Measurements from ENCODE around the gene POLL. TPM values are rescaled to one million over a fixed set of nuclear protein-coding genes. Genes with fewer than 3 reads are reported as not detected.
A peak's percentile ranks its signal among the peaks of the same experiment; 100 is the strongest.
"Not testable (repeated sequence)": the region's sequence is repeated elsewhere in the genome, so short reads cannot be mapped to it uniquely, and the experiment has no call there.

POLL gene
- total RNA-seq, 1 experiment from 2014 or later = 32.6 TPM

DNA sequence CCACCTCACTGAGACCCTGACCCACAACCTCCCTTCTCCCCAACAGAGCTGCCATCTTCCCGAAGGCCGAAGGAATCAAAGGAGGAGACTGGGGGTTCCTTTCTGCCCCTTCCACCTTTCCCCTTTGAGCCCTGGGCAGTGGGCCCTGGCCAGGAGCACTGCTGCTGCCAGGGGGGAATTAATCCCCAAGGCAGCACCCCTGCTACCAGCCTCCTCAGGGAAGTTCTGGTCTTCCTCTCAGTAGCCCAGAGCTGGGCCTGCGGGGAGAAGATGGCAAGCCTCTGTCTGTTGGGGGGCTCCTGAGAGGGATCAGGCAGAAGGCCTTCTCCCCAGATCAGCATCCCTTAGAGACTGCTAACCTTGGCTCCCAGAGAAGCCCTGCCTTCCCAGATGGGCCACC, 25.6 kb upstream of the POLL start:
- in situ Hi-C loops (cut with HindIII; ENCODE audit: low pct_unique_long_range_greater_than_20kb, low sequenced_read_pairs) = no loop called here

DNA sequence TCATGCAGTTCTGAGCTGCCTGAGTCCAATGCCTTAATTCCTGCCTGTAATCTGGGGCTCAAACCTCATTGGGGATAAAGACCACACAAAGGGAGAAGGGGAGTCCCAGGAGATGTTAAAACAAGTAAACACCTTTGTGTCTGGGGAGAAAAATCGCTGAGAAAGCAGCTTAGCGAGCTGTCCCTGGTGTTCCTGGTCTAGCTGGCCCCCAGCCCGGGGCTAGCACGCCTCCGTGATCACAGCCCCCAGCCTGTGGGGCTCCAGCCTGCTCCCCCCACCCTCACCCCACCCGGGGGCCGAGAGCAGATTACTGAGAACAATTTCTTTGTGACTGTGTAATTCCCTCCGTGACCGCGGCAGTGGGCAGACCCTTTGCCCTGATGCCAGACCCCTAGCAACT, 24.8 kb upstream of the POLL start:
- in situ Hi-C loops (cut with HindIII; ENCODE audit: low pct_unique_long_range_greater_than_20kb, low sequenced_read_pairs) = no loop called here

More for the DNA sequence above, 25.6 kb upstream of the POLL start:
- no peak for DNase-seq (ENCODE audit: low read depth)

DNA sequence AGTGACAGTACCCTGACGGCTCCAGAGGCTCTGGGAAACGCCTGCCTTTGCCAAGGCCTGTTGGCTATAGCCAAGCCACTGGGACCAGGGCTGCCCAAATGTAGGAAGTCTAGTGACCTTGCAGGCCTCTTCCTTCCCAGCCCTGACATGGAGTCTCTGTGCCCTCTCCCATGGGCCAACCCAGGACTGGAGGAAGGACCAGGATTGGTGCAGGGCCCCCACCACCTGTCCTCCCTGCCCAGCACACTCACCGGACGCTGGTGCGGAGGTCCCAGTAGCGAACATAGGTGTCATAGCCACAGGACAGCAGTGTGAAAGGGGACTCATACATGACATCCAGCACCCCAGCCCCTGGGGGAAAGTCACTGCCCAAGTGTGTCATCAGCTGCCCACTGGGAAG, 24.0 kb upstream of the POLL start:
- no peak for DNase-seq (ENCODE audit: low read depth)
- in situ Hi-C loops (cut with HindIII; ENCODE audit: low pct_unique_long_range_greater_than_20kb, low sequenced_read_pairs) = no loop called here

More for the DNA sequence above, 24.8 kb upstream of the POLL start:
- no peak for DNase-seq (ENCODE audit: low read depth)

DNA sequence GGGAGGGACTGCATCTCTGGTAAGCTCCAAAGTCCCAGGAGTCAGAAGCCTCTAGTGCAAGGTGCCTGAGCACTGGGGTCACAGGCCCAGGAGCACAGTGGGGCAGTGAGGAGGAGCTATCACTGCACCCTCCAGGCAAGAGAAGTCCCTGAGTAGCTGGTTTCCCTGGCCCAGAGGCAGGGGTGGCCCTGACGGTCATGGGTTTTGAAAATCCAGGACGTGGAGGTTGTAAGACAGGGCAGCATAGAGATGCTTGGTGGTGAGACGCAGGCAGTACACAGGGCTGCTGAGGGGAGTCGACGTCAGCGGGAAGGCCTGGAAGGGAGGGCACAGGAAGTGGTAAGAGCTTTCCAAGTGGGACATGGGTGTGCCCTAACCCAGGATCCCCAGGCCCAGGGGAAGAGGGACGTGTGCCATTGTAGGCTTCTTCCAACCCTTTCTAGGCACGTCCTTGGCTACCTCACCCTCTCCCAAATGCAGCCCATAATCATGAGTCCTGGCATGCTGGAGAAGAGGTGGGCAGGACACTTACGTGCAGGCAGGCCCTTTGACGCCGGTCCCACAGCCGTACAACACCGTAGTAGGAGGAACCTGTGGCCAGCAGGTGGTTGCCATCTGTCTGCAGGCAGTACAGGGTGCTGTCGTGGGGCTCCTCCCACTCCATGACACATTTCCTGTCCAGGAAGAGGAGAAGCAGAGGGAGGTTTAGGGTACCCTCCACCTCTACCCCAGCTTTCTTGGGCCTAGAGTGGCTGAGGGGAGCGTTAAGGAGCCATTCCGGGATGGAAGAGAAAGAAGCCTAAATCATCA, 23.2 kb upstream of the POLL start:
- DNase-seq (ENCODE audit: low read depth) = no peak
- in situ Hi-C loops (cut with HindIII; ENCODE audit: low pct_unique_long_range_greater_than_20kb, low sequenced_read_pairs) = no loop called here

DNA sequence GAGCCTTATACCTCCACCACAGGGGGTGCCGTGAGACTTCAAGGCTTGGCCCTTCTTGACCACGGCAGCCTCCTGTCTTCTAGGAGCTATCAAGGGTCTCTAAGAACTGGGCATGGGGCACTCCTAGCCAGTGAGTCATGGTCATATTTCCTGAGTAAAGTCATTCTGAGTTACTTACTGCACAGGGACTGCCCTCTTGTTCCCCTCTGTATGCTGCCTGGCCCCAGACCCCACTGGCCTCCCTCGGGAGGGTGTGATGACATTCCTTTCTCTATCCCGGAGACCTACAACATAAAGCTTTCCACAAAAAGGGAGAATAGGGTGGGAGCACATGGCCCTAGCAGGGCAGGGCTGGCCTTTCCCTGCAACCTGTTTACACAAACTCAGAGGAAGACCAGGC, 21.4 kb upstream of the POLL start:
- in situ Hi-C loops (cut with HindIII; ENCODE audit: low pct_unique_long_range_greater_than_20kb, low sequenced_read_pairs) = no loop called here

DNA sequence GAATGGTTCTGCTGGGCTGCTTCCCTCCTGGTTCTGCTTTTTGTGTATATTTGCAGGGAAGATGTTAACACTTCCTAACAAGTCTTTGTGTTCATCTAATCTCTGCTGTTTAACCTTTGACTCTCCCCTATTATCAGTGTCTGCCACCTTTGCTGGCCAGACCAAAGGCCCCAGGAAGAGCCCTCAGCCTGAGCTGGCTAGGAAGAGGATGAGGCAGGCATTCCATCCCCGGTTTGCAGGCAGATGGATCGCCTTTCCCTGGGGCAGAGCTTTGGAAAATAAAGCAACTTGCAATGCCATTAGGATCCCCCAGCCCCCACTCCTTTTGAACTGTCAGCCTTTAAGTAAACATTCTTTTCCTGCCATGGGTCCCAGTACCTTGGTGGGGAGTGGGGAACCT, 19.1 kb upstream of the POLL start:
- in situ Hi-C loops (cut with HindIII; ENCODE audit: low pct_unique_long_range_greater_than_20kb, low sequenced_read_pairs) = no loop called here
- no peak for DNase-seq (ENCODE audit: low read depth)

More for the DNA sequence above, 21.4 kb upstream of the POLL start:
- DNase-seq (ENCODE audit: low read depth) = no peak

DNA sequence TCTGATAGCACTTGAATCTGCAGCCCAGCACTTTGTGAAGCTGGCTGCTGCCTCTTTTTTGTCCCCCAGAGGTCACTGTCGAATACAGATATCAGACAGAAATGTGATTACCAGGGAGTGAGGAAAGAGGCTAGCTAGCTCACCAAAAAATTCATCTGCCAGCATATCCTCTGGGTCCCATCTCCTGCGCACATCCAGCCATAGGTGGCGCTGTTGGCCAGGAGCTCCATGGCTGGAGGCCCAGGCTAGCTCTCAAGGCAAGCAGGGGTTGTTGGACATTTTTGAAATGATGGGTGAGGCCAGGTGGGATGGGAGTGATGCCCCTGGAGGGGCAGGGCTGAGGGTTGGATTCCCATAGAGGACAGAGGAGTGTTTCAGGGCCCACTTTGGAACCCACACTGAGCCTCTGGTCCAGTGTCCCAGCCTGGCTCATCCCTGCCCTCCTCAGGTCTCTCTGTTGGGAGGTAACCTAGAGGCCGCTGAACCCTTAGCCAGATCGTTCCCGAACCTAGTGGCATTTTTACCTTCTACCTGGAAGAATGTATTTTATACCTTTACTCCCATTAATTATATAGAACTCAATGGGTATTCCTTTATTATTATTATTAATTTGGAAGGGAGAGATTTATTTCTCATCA, 14.8 kb upstream of the POLL start:
- in situ Hi-C loops (cut with HindIII; ENCODE audit: low pct_unique_long_range_greater_than_20kb, low sequenced_read_pairs) = no loop called here
- peak; percentile 50 for DNase-seq (ENCODE audit: low read depth)

DNA sequence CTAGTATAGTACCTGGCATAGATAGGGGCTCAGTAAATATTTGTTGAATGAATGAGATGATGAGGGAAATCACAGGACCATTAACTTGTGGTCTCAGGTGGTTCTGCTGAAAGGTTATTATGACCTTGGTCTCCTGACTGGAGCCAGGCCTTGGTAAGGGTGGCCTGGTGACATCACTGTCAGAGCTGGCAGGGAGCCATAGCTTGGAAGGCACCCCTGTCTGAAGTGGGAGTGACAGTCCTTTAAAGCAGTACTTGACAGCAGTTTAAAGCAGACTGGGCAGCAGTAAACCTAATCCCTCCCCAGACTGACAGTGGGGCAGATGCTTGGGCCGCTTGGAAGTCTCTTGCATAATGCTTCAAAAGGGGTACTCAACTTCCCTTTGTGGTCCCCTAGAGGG, 13.5 kb upstream of the POLL start:
- DNase-seq (ENCODE audit: low read depth) = no peak
- in situ Hi-C loops (cut with HindIII; ENCODE audit: low pct_unique_long_range_greater_than_20kb, low sequenced_read_pairs) = no loop called here

DNA sequence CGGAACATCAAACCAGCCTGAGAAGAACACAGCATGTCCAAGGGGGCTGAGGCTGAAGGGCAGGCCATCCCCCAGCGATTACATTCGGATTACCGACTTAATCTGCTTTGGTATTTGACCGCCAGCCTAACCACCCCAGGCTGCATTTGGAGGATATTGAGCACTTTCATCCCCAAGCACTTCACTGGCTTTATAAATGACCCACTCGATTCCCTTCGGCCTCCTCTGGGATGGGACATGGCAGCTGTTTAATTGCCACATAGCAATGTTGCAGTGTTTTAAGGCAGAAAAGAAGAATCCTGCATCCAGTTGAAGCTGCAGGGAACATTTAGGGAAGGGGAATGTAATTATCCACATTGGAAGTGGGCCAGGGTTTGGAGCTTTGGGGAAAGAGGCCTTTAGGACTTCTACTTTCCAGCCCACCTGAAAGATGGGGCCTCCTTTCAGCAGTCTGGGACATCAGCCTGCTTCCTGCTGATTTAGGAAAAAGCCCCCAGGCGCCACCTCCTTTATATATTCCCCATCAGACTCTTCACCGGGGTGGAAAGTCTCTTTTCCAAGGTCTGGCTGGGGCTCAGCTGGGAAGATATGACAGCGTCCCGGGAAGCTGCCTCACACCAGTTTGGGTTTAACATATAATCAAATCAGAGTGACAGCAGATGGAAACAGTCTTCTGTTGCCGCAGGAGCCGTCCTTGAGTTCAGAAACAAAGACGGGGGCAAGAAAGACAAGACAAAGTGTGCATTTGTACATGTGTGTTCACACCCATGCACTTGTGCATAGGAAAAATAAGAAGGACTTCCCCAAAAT, 9.2 kb upstream of the POLL start:
- in situ Hi-C loops (cut with HindIII; ENCODE audit: low pct_unique_long_range_greater_than_20kb, low sequenced_read_pairs) = no loop called here
- DNase-seq (ENCODE audit: low read depth) = no peak

DNA sequence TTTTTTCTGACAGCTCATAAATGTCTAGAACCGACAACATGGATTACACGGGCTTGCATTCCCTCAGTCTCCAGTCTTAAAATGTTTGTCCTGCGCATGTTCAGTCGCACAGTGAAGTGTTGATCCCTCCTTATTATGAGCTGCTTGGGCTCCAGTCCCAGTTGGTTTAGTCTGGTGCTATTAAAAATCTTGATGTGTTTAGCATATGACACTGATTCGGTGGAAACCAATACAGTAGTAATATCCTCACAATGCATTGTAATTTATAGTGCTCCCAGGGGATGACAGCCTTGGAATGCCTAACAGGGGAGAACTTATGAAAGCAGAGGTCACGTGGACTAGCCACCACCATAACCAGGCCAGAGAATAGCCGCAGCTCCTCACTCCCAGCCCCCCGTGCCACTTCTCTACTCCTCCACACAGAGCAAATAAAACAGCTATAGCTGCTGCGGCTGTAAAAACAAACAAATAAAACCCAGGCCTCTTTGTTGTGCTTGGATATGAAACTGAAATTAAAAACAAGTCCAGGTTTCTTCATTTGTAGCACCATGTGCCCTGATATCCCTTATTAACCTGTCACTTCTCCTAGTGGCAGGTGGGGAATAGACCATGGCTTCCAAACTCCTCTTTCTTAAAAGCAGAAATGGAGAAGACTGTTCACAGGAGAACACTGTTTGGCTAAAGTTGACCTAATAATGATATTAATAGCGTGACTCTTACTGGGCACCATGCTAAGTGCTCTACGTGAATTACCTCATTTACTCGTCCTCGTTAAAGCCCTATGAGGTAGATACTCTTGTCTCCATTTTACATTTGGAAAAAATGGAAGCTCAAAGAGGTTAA, 7.8 kb upstream of the POLL start:
- DNase-seq (ENCODE audit: low read depth) = no peak
- in situ Hi-C loops (cut with HindIII; ENCODE audit: low pct_unique_long_range_greater_than_20kb, low sequenced_read_pairs) = no loop called here

DNA sequence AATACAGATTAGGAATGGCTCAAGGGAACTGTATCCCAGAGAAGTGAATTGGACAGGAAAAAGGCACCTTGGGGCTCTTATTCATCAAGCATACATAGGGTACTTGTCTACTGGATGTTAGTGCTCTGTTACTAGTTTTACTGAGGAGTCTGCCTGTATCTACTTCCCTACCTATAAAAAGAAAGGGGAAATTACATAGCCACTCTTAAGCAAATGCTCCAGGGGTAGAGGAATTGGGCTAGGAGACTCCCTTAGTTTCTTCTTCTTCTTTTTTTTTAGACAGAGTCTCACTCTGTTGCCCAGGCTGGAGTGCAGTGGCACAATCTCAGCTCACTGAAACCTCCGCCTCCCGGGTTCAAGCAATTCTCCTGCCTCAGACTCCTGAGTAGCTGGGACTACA, 5.3 kb upstream of the POLL start:
- in situ Hi-C loops (cut with HindIII; ENCODE audit: low pct_unique_long_range_greater_than_20kb, low sequenced_read_pairs); DNase-seq (ENCODE audit: low read depth): not testable (repeated sequence)

DNA sequence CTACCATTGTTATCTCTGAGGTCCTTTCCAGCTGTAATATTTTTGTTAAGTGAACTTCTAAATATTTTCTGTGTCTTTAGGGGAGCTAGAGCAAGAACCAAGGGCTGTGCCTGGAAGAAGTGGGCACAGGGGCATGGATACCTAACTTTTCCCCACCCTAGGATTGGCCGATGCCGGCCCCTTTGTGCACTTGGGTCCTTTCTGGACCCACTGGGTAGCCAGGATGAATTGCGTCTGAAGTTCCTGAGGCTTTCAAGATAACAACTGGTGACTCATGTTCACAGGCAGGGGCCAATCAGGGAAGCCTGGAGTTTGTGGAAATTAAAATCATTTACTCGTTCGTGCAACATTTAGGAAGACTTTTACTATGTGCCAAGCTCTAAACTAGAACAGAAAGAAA, 822 bp upstream of the POLL start:
- in situ Hi-C loops (cut with HindIII; ENCODE audit: low pct_unique_long_range_greater_than_20kb, low sequenced_read_pairs) = no loop called here
- DNase-seq (ENCODE audit: low read depth) = peak; percentile 48

DNA sequence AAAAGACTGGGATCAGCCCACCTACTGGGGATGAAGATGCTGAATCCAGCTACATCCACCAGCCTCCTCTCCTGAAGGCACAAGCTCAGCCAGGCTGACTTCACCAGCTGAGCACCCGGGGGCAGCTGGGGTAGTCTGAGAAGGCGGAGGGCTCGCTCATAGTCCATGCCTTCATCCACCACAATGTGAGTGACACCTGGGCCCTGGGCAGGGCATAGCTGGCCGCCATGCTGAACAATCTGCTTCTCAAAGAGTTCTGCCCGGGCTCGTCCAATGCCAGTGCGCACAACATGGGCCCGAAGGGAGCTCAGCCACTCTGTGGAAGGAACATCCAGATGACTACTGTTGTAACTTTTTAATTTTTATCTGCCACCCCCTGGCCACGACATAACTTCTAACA, 2.2 kb downstream of the POLL start:
- in situ Hi-C loops (cut with HindIII; ENCODE audit: low pct_unique_long_range_greater_than_20kb, low sequenced_read_pairs) = no loop called here
- DNase-seq (ENCODE audit: low read depth) = no peak

DNA sequence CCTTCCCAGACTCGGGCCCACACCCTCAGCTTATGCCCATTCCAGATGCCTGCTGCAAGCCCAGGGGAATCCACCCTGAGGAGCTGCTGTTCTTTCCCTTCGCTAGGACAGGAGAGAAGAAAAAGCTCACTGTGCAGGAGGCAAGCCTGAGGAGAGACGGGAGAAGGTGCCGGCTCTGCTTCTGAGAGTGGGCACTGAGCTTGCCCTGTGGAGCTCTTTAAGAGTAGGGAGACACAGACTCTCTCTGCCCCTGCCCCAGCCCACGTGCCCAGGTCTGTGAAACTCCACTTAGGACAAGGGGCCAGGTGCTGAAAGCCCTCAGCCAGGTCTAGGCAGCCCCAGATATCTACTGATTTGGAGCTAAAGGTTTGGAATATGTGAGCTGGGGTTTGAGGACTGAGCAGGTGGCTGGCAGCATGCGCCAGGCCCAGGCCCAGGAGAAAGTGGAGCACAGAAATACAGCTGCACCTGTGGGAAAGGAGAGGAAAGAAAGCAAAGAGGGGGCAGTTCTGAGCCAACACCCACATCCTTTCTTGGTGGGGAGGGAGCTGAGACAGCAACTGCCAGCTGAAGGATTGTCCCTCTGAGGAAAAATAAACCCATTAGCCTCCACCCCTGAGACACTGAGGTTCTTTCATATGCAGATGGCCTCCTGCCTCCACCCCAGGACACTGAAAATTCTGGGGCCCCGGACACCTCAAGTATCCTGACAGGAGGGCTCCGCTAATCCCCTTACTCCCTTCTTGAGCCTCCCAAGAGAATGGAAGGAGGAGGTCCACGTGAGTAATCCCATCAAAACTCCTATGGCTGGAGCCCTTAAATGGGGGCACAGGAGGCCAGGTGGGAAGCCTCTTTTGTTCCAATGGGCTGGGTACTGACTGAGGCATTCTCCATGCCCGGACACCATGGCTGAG, 7.3 kb downstream of the POLL start:
- DNase-seq (ENCODE audit: low read depth) = no peak
- in situ Hi-C loops (cut with HindIII; ENCODE audit: low pct_unique_long_range_greater_than_20kb, low sequenced_read_pairs) = no loop called here

DNA sequence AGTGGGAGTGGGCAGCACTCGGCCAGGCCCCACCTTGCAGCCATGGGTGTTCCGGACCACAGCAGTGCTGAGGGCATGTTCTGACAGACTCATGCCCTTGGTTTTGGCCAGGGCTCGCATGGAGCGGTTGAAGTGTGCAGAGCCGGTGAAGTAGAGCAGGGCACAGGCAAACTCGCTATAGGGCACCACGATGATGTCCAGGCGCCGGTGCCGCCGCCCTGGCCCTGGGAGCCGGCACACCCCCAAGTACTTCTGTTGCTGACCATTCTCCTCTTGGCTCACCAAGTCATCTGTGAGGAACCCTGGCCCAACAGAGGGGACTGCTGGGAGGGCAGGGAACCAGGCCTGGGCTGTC, 8.6 kb downstream of the POLL start:
- in situ Hi-C loops (cut with HindIII; ENCODE audit: low pct_unique_long_range_greater_than_20kb, low sequenced_read_pairs) = no loop called here
- DNase-seq (ENCODE audit: low read depth) = no peak

DNA sequence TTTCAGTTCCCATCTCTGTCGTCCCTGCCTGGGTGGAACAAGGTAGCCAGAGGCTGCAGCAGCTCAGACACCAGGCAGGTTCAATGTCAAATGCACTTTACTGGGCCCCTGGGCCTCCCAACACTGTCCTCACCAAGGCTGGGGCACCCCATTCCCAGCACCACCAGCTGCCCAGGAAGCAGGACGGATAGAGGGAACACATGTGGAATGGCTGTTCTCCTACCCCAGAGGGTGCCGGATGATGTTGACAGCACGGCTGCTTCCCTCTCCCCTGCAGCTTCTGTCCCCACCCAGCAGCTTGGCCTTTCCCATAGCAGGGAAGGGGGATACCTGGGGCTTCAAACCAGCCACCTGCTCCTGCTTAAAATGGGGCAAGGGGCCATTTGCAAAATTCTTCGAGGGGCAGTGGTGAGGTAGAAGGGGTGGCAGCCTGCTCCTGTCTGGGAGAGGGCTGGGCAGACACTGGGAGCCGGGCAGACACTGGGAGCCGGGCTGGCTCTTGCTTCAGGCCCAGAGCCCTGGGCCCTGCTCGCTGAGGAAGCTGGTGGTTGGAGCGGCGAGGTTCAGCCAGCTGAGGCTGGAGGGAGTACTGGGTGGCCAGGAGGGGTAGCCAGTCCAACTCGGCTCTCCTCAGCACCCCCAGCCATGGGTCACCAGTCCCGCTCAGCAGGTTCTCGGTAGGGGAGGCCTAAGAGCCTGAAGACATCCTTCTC, 9.1 kb downstream of the POLL start:
- in situ Hi-C loops (cut with HindIII; ENCODE audit: low pct_unique_long_range_greater_than_20kb, low sequenced_read_pairs) = no loop called here

DNA sequence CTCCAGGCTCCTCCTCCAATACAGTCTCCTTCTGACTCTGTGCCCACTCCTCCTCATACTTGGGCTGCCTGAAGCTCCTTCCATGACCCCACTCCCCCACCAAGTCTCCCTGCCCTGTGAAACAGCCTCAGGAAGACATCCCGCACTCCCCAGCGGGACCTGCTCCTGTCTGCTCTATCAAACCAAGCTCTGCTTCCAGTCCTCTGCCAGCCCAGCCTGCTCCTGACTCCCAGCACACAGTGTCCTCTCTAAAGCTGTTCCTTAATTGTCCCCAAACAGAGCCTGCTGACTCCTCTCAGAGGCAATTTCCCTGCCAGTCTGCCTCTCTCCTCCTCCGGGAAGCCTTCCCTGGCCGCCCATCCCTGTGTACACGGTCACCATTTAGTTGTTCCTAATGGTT, 9.9 kb downstream of the POLL start:
- in situ Hi-C loops (cut with HindIII; ENCODE audit: low pct_unique_long_range_greater_than_20kb, low sequenced_read_pairs) = no loop called here

More for the DNA sequence above, 9.1 kb downstream of the POLL start:
- no peak for DNase-seq (ENCODE audit: low read depth)

More for the DNA sequence above, 9.9 kb downstream of the POLL start:
- DNase-seq (ENCODE audit: low read depth) = no peak
